Measurements from ENCODE around the gene C2orf92. TPM values are rescaled to one million over a fixed set of nuclear protein-coding genes. Genes with fewer than 3 reads are reported as not detected.
"Not testable (repeated sequence)": the region's sequence is repeated elsewhere in the genome, so short reads cannot be mapped to it uniquely, and the experiment has no call there.

The C2orf92 gene
- total RNA-seq, 1 experiment from 2014 or later = 3.0 TPM

- ChIA-PET POLR2A (ENCODE audit: unreplicated experiment) (no interaction called here), CTCF (no interaction called here)
- TF ChIP-seq EZH2phosphoT487 (IDR thresholded peaks at IDR 0.05; ENCODE audit: borderline replicate concordance, low read length) (no peak), EZH2 (IDR thresholded peaks at IDR 0.05; ENCODE audit: low read length, unreplicated experiment) (no peak), CTCF (conservative IDR thresholded peaks at IDR 0.05; ENCODE audit: low read depth, low read length) (no peak)
- ATAC-seq = no peak
- intact Hi-C loops (cut with micrococcal nuclease) = no loop called here
- BruUV-seq (replicated peaks) = no TSS peak
- H3K9ac ChIP-seq (ENCODE audit: low read length) = no peak overlapping the region
- no peaks in the 10 kb centered on the region for H3K79me2 ChIP-seq (ENCODE audit: low read length)
- H3K4me2 ChIP-seq (ENCODE audit: low read length) = no peak overlapping the region
- no peak overlapping the region for H3K4me3 ChIP-seq (ENCODE audit: low read length)
- H3K27me3 ChIP-seq (ENCODE audit: low read length) = no peaks in the 10 kb centered on the region
- DNase-seq = no peak
- H4K20me1 ChIP-seq (ENCODE audit: low read length) = no peaks in the 10 kb centered on the region
- H2AFZ ChIP-seq (ENCODE audit: low read length) = no peak overlapping the region
- H3K9me2 ChIP-seq (replicated peaks; ENCODE audit: low read length) = no peaks in the 10 kb centered on the region
- H3K4me1 ChIP-seq (ENCODE audit: insufficient read depth, low read length) = no peaks in the 10 kb centered on the region
- H3K9me3 ChIP-seq (ENCODE audit: low read length) = no peaks in the 10 kb centered on the region
- no peaks in the 10 kb centered on the region for H3F3A ChIP-seq (ENCODE audit: low read length, unreplicated experiment)
- H3K27ac ChIP-seq (ENCODE audit: low read length) = no peak overlapping the region
- no peaks in the 10 kb centered on the region for H3K36me3 ChIP-seq (ENCODE audit: low read depth, low read length)
Measured at GRCh38 chr2:97711394-97711711, 41.8 kb downstream of the C2orf92 start.

- H3K27me3 ChIP-seq (ENCODE audit: low read length); ATAC-seq; intact Hi-C loops (cut with micrococcal nuclease); H3K9ac ChIP-seq (ENCODE audit: low read length); H2AFZ ChIP-seq (ENCODE audit: low read length); H3K4me1 ChIP-seq (ENCODE audit: insufficient read depth, low read length); CTCF ChIA-PET; H3F3A ChIP-seq (ENCODE audit: low read length, unreplicated experiment); H4K20me1 ChIP-seq (ENCODE audit: low read length); DNase-seq; H3K4me2 ChIP-seq (ENCODE audit: low read length); POLR2A ChIA-PET (ENCODE audit: unreplicated experiment); H3K4me3 ChIP-seq (ENCODE audit: low read length); H3K9me3 ChIP-seq (ENCODE audit: low read length); H3K79me2 ChIP-seq (ENCODE audit: low read length); BruUV-seq (replicated peaks); H3K9me2 ChIP-seq (replicated peaks; ENCODE audit: low read length); H3K36me3 ChIP-seq (ENCODE audit: low read depth, low read length); H3K27ac ChIP-seq (ENCODE audit: low read length): not testable (repeated sequence)
Measured at GRCh38 chr2:97712175-97712574, 42.7 kb downstream of the C2orf92 start.

- no peaks in the 10 kb centered on the region for H3K36me3 ChIP-seq (ENCODE audit: low read depth, low read length)
- H3K4me1 ChIP-seq (ENCODE audit: insufficient read depth, low read length) = no peaks in the 10 kb centered on the region
- H3F3A ChIP-seq (ENCODE audit: low read length, unreplicated experiment) = no peaks in the 10 kb centered on the region
- H3K9ac ChIP-seq (ENCODE audit: low read length) = no peak overlapping the region
- no peaks in the 10 kb centered on the region for H4K20me1 ChIP-seq (ENCODE audit: low read length)
- H2AFZ ChIP-seq (ENCODE audit: low read length) = no peak overlapping the region
- H3K9me2 ChIP-seq (replicated peaks; ENCODE audit: low read length) = no peaks in the 10 kb centered on the region
- intact Hi-C loops (cut with micrococcal nuclease) = no loop called here
- BruUV-seq (replicated peaks) = no TSS peak
- CTCF ChIA-PET = no interaction called here
- no peaks in the 10 kb centered on the region for H3K27me3 ChIP-seq (ENCODE audit: low read length)
- no peaks in the 10 kb centered on the region for H3K79me2 ChIP-seq (ENCODE audit: low read length)
- DNase-seq (no peak), ATAC-seq (no peak)
- H3K9me3 ChIP-seq (ENCODE audit: low read length) = no peaks in the 10 kb centered on the region
- no peak overlapping the region for H3K4me3 ChIP-seq (ENCODE audit: low read length)
- POLR2A ChIA-PET (ENCODE audit: unreplicated experiment) = no interaction called here
- TF ChIP-seq EZH2 (IDR thresholded peaks at IDR 0.05; ENCODE audit: low read length, unreplicated experiment) = no peak
- no peak overlapping the region for H3K27ac ChIP-seq (ENCODE audit: low read length)
- H3K4me2 ChIP-seq (ENCODE audit: low read length) = no peak overlapping the region
Measured at GRCh38 chr2:97712693-97713295, 43.3 kb downstream of the C2orf92 start.
